Transverse colon (tissue), 3 donors: ENCODE data around the gene STK17B.

Source experiments
- CTCF ChIP-seq, 5 experiments: fragments of 200-600 bp in 3 of 5; fragments of 450-650 bp in 2 of 5; sonication (generic) in 3 of 5; IDR thresholded peaks; 1 replicate in 2 of 5; 2 replicates in 3 of 5; pipeline ENCODE4 v1.5.1; 2016 to 2017; ENCODE audit warnings: antibody characterized with exemption in 5 of 5, inconsistent platforms in 3 of 5, mild to moderate bottlenecking in 2 of 5, moderate library complexity in 1 of 5
- EP300 ChIP-seq: sonication (generic); formaldehyde crosslinking; IDR thresholded peaks from one replicate; pipeline ENCODE4 v1.6.1; 2017; ENCODE audit warnings: antibody characterized with exemption, low read depth
- POLR2A ChIP-seq: fragments of 450-650 bp; IDR thresholded peaks from one replicate; pipeline ENCODE4 v1.6.1; 2016; ENCODE audit warnings: antibody characterized with exemption, mild to moderate bottlenecking, moderate library complexity

GRCh38 chr2:196088203-196088602 lies 83.2 kb downstream of the STK17B start:
- no peak for TF ChIP-seq EP300
- no peak for TF ChIP-seq CTCF (IDR thresholded peaks at IDR 0.05)
- no peak for TF ChIP-seq POLR2A
